H1 (cell line): ENCODE results near the gene CYP11A1. TPM values are rescaled to one million over a fixed set of nuclear protein-coding genes. Genes with fewer than 3 reads are reported as not detected.

Source experiments
- CTCF ChIA-PET: fragments of 300-600 bp; sonication (Branson Sonifier 250); formaldehyde crosslinking; loops from one replicate; lab custom pipeline; 2021; ENCODE audit not compliant: partially characterized antibody; lab: Charles Lee
- POLR2A ChIA-PET: fragments of 300-600 bp; sonication (Branson Sonifier 250); formaldehyde crosslinking; loops from one replicate; lab custom pipeline; 2021; ENCODE audit warnings: inconsistent platforms; ENCODE audit not compliant: partially characterized antibody; lab: Charles Lee
- DNase-seq, 2 experiments: peaks; one replicate each; pipeline versions ENCODE4 v3.0.0 to v3.0.0-alpha.2; 2010 to 2022; ENCODE audit warnings: low spot score in 2 of 2, low read depth in 1 of 2, mixed read lengths in 1 of 2
- FAIRE-seq: peaks from 2 replicates; lab custom pipeline; 2011; peaks lifted over from hg19 to GRCh38; lab: Jason Lieb, UNC
- H2AFZ ChIP-seq: 2 replicates; pipeline ENCODE4 v1.8.1; 2012; ENCODE audit warnings: low read length, inconsistent platforms
- H2AK5ac ChIP-seq: 2 replicates; pipeline ENCODE4 v1.6.1; 2013; ENCODE audit warnings: low read depth, low read length
- H2BK120ac ChIP-seq: replicated peaks from 2 replicates; pipeline ENCODE3; 2013; ENCODE audit warnings: low read depth, low read length, inconsistent platforms
- H2BK12ac ChIP-seq: 2 replicates; pipeline ENCODE4 v1.6.1; 2013; ENCODE audit warnings: low read depth, low read length
- H2BK15ac ChIP-seq: 2 replicates; pipeline ENCODE4 v1.6.1; 2013; ENCODE audit warnings: low read length
- H2BK20ac ChIP-seq: 2 replicates; pipeline ENCODE4 v1.6.1; 2013; ENCODE audit warnings: low read length
- H2BK5ac ChIP-seq: 2 replicates; pipeline ENCODE4 v1.6.1; 2013; ENCODE audit warnings: low read depth, low read length
- H3K14ac ChIP-seq: 2 replicates; pipeline ENCODE4 v1.6.1; 2013; ENCODE audit warnings: inconsistent platforms; ENCODE audit not compliant: insufficient read length
- H3K18ac ChIP-seq: 2 replicates; pipeline ENCODE4 v1.6.1; 2013; ENCODE audit warnings: low read length; ENCODE audit errors: extremely low read depth
- H3K23ac ChIP-seq: 2 replicates; pipeline ENCODE4 v1.6.1; 2013; ENCODE audit warnings: inconsistent platforms; ENCODE audit not compliant: insufficient read length
- H3K23me2 ChIP-seq: 2 replicates; pipeline ENCODE4 v1.6.1; 2013; ENCODE audit warnings: low read depth, low read length
- H3K27ac ChIP-seq: 2 replicates; pipeline ENCODE4 v1.6.1; 2011; ENCODE audit warnings: low read depth, low read length, inconsistent platforms
- H3K27me3 ChIP-seq, 4 experiments: replicated peaks in 1 of 4; 1 replicate in 1 of 4; 2 replicates in 3 of 4; pipeline versions ENCODE4 v1.6.1 to v1.8.1; 2011 to 2013; ENCODE audit warnings: low read length in 3 of 4, mild to moderate bottlenecking in 3 of 4, inconsistent platforms in 2 of 4, mixed read lengths in 2 of 4, moderate library complexity in 1 of 4; ENCODE audit not compliant: control insufficient read depth in 3 of 4, insufficient read depth in 3 of 4; ENCODE audit errors: extremely low read depth in 1 of 4
- H3K36me3 ChIP-seq, 4 experiments: 2 replicates each; pipeline versions ENCODE4 v1.6.1 to v1.8.1; 2011 to 2013; ENCODE audit warnings: mild to moderate bottlenecking in 4 of 4, low read length in 3 of 4, moderate library complexity in 2 of 4, control low read depth in 1 of 4, inconsistent platforms in 1 of 4; ENCODE audit not compliant: insufficient read depth in 4 of 4, control insufficient read depth in 2 of 4
- H3K4ac ChIP-seq: replicated peaks from 2 replicates; pipeline ENCODE3; 2013; ENCODE audit warnings: low read length, low read depth, mixed read lengths, inconsistent platforms; ENCODE audit not compliant: insufficient read length
- H3K4me1 ChIP-seq, 4 experiments: replicated peaks in 1 of 4; 1 replicate in 1 of 4; 2 replicates in 3 of 4; pipeline versions ENCODE4 v1.6.1 to v1.8.1; 2011 to 2013; ENCODE audit warnings: low read length in 3 of 4, inconsistent platforms in 2 of 4, mixed read lengths in 1 of 4; ENCODE audit not compliant: insufficient read depth in 4 of 4, control insufficient read depth in 3 of 4
- H3K4me2 ChIP-seq, 2 experiments: 2 replicates each; pipeline versions ENCODE4 v1.6.1 to v1.8.1; 2011 to 2013; ENCODE audit warnings: low read depth in 2 of 2, low read length in 2 of 2, control low read depth in 1 of 2, inconsistent platforms in 1 of 2, mild to moderate bottlenecking in 1 of 2; ENCODE audit not compliant: insufficient read depth in 1 of 2
- H3K4me3 ChIP-seq, 4 experiments: fragments of 200-600, 300-600 bp in 1 of 4; sonication (generic), shearing (Covaris generic), sonication (Bioruptor Twin) in 1 of 4; 2 replicates each; pipeline versions ENCODE4 v1.5.1 to v1.8.1; 2011 to 2016; ENCODE audit warnings: low read length in 4 of 4, low read depth in 3 of 4, control low read depth in 2 of 4, inconsistent platforms in 2 of 4, mild to moderate bottlenecking in 2 of 4, mixed read lengths in 1 of 4, moderate library complexity in 1 of 4; ENCODE audit not compliant: insufficient read depth in 2 of 4; ENCODE audit errors: extremely low read depth in 1 of 4
- H3K56ac ChIP-seq: replicated peaks from 2 replicates; pipeline ENCODE3; 2013; ENCODE audit warnings: low read depth, mild to moderate bottlenecking, mixed read lengths, low read length, inconsistent platforms; ENCODE audit not compliant: insufficient read length
- H3K79me1 ChIP-seq: 2 replicates; pipeline ENCODE4 v1.6.1; 2013; ENCODE audit warnings: low read depth, low read length, control low read depth
- H3K79me2 ChIP-seq, 2 experiments: 2 replicates each; pipeline versions ENCODE4 v1.6.1 to v1.8.1; 2012 to 2013; ENCODE audit warnings: low read length in 2 of 2, mild to moderate bottlenecking in 2 of 2, inconsistent platforms in 1 of 2; ENCODE audit not compliant: insufficient read depth in 2 of 2, control insufficient read depth in 1 of 2
- H3K9ac ChIP-seq, 4 experiments: replicated peaks in 1 of 4; 1 replicate in 1 of 4; 2 replicates in 3 of 4; pipeline versions ENCODE4 v1.6.1 to v1.8.1; 2011 to 2013; ENCODE audit warnings: low read depth in 3 of 4, low read length in 3 of 4, control low read depth in 2 of 4, mild to moderate bottlenecking in 2 of 4, moderate library complexity in 2 of 4, inconsistent platforms in 1 of 4; ENCODE audit errors: extremely low read depth in 1 of 4
- H3K9me3 ChIP-seq, 2 experiments: 2 replicates each; pipeline versions ENCODE4 v1.6.1 to v1.8.1; 2012 to 2013; ENCODE audit warnings: mild to moderate bottlenecking in 2 of 2, moderate library complexity in 2 of 2, control low read depth in 1 of 2, inconsistent platforms in 1 of 2, low read depth in 1 of 2, low read length in 1 of 2, mixed read lengths in 1 of 2; ENCODE audit not compliant: insufficient read depth in 2 of 2
- H4K20me1 ChIP-seq, 2 experiments: replicated peaks in 1 of 2; 2 replicates each; pipeline versions ENCODE3 to v1.8.1; 2011 to 2013; ENCODE audit warnings: inconsistent platforms in 2 of 2, low read length in 2 of 2, mild to moderate bottlenecking in 1 of 2; ENCODE audit not compliant: insufficient read depth in 2 of 2, control insufficient read depth in 1 of 2
- H4K5ac ChIP-seq: 2 replicates; pipeline ENCODE4 v1.6.1; 2013; ENCODE audit warnings: low read length, low read depth, mixed read lengths, inconsistent platforms; ENCODE audit not compliant: insufficient read length
- H4K8ac ChIP-seq: 2 replicates; pipeline ENCODE4 v1.8.0; 2013; ENCODE audit warnings: mild to moderate bottlenecking, moderate library complexity, low read length, inconsistent platforms; ENCODE audit not compliant: insufficient read depth; ENCODE audit errors: extremely low read depth
- H4K91ac ChIP-seq: replicated peaks from 2 replicates; pipeline ENCODE3; 2013; ENCODE audit warnings: low read length, mixed read lengths, inconsistent platforms; ENCODE audit not compliant: insufficient read length
- polyA plus RNA-seq, 7 experiments: library from polyadenylated mRNA; depleted of rRNA in 3 of 7; stranded (reverse) in 5 of 7; unstranded in 2 of 7; fragments of >200 nt in 5 of 7; fragments of 200-250 nt in 2 of 7; gene quantifications; 1 replicate in 5 of 7; 2 replicates in 1 of 7; 4 replicates in 1 of 7; pipeline versions ENCODE4 v1.2.1 to v1.2.3, GENCODE V29; 2011 to 2013; ENCODE audit warnings: missing spikeins in 2 of 7, mixed read lengths in 2 of 7
- total RNA-seq: library from RNA; stranded (reverse); fragmentation: NEBNext Ultra II Directional; extraction: Animal tissue kit (Norgen Biotek cat#: 25700); gene quantifications from 2 replicates; pipeline ENCODE4 v1.2.1, GENCODE V29; 2021

Gene CYP11A1
- total and polyA plus RNA-seq, 2 of the 8 experiments (the other 6 are each of a cell fraction or from before 2014, with no cell fraction given): 1.9 to 7.2 TPM

GRCh38 chr15:74289671-74290070, 77.8 kb downstream of the CYP11A1 start:
- ChIA-PET CTCF (interaction anchor here (0.8 to 5.6 kb wide), 15 partner anchors 8 to 254 kb away, joined by 3 to 40 read pairs (median 4); partner anchors contain the start of gene STRA6), POLR2A (interaction anchor here (1.0 to 2.0 kb wide), 3 partner anchors 14 to 113 kb away, joined by 3 to 5 read pairs (median 4); no protein-coding TSS in a partner anchor)
- H2BK120ac ChIP-seq: no peak overlapping the region
- no peak overlapping the region for H3K27ac ChIP-seq
- no peak overlapping the region for H2AFZ ChIP-seq
- H3K4me2 ChIP-seq: no peak overlapping the region
- no peak overlapping the region for H4K91ac ChIP-seq
- no peaks in the 10 kb centered on the region for H3K79me2 ChIP-seq
- no peaks in the 10 kb centered on the region for H3K36me3 ChIP-seq
- peaks cover 0 to 11% (median 6%) of the 10 kb centered on the region in 4 experiments; a peak in 6 of 7 replicates for H3K27me3 ChIP-seq
- no peak overlapping the region for H3K23ac ChIP-seq
- no peak overlapping the region for H3K14ac ChIP-seq
- H3K56ac ChIP-seq: no peak overlapping the region
- H3K9ac ChIP-seq: no peak overlapping the region
- no peak overlapping the region for H2AK5ac ChIP-seq
- H3K9me3 ChIP-seq: no peaks in the 10 kb centered on the region
- no peak overlapping the region for H4K5ac ChIP-seq
- H3K23me2 ChIP-seq: peaks cover 2% of the 10 kb centered on the region; the same call in 1 of the 2 replicates
- no peak overlapping the region for H2BK15ac ChIP-seq
- no peaks in the 10 kb centered on the region for H3K79me1 ChIP-seq
- no peak for FAIRE-seq
- H3K4me3 ChIP-seq: no peak overlapping the region
- H2BK5ac ChIP-seq: no peak overlapping the region
- H4K8ac ChIP-seq: no peak overlapping the region
- peaks cover 3 to 12% (median 4%) of the 10 kb centered on the region in 4 experiments; a peak in 5 of 7 replicates for H3K4me1 ChIP-seq
- no peak overlapping the region for H2BK20ac ChIP-seq
- H4K20me1 ChIP-seq: peaks cover 0 to 4% of the 10 kb centered on the region in 2 experiments
- H2BK12ac ChIP-seq: no peak overlapping the region
- no peak overlapping the region for H3K4ac ChIP-seq
- no peak overlapping the region for H3K18ac ChIP-seq
- no peak for DNase-seq
